Fibroblast of mammary gland (primary cell): ENCODE measurements around the gene FTO.

Source experiments
- DNase-seq: peaks from one replicate; pipeline ENCODE4 v3.0.0-alpha.2; 2010; ENCODE audit warnings: low read depth
- H3K4me3 ChIP-seq: 2 replicates; pipeline ENCODE4 v1.5.1; 2011; ENCODE audit warnings: low read depth, mild to moderate bottlenecking, low read length, moderate library complexity; ENCODE audit not compliant: control insufficient read depth
- TF ChIP-seq, protein P1 (sequence below): conservative IDR thresholded peaks from 2 replicates; pipeline ENCODE4 v1.5.1; 2011; ENCODE audit warnings: low read depth, low read length, inconsistent platforms; ENCODE audit not compliant: control insufficient read depth, insufficient read depth

Gene FTO

DNA sequence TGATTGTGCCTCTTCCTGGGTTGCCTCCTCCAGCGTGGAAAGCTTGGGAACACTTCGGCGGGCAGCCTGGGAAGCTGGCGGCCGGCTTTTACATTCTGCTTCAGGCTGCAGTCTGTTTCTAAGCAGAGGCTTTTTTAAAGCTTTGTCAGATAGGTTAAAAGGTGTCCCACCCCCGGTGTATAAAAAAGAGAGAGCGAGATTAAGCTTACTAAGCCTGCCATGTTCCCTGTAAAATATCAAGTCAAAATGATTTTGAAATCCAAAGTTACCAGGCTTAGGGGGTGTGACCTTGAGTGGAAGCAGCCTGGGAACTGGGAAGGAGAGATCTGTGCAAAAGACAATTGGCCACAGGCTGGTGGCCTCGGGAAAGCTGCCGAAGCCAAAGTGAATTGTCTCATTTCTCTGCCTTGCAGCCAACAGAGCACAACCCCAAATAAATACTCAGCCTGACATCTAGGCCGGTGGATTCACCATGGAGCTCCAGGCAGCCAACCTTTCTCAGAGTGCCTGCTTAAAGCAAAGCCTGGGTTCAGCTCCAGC lies 254.5 kb downstream of the FTO start:
- TF ChIP-seq, protein P1, sequence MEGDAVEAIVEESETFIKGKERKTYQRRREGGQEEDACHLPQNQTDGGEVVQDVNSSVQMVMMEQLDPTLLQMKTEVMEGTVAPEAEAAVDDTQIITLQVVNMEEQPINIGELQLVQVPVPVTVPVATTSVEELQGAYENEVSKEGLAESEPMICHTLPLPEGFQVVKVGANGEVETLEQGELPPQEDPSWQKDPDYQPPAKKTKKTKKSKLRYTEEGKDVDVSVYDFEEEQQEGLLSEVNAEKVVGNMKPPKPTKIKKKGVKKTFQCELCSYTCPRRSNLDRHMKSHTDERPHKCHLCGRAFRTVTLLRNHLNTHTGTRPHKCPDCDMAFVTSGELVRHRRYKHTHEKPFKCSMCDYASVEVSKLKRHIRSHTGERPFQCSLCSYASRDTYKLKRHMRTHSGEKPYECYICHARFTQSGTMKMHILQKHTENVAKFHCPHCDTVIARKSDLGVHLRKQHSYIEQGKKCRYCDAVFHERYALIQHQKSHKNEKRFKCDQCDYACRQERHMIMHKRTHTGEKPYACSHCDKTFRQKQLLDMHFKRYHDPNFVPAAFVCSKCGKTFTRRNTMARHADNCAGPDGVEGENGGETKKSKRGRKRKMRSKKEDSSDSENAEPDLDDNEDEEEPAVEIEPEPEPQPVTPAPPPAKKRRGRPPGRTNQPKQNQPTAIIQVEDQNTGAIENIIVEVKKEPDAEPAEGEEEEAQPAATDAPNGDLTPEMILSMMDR: no peak
- DNase-seq: no peak
- H3K4me3 ChIP-seq: no peak overlapping the region

DNA sequence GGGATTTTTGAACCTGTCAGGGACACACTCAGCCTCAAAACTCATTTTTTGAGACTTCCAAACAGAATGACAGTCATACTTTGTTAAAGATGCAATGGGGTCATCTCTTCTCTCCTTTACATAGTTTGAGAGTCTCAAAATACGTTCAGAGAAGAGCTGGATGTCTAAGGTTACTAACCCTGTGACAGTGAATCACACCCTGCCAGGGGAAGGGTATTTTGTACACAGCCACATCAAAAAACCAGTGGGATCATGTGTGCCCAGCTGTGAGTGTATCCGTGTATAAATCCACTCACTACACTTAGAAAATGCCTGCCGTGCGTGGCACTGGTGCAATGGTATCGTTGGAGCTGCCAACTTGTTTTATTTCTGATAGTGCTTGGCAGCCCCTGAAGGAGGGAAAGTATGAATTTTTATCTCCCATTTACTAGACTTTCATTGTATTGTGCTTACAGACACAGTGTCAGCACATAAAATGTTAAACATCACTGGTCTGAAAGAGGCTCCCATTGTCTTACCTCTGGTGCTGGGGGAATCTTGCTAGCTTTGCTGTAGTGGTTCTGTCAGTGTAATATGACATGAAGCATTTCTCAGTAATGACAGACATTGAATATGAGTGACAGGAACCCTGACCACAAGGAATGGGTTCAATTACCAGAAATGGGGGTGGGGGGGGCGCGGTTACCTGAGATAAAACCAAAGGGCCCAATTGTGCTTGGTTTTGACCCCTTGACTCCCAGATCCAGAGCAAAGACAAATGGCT lies 256.3 kb downstream of the FTO start:
- TF ChIP-seq, protein P1: no peak
- no peak for DNase-seq
- H3K4me3 ChIP-seq: no peak overlapping the region

- TF ChIP-seq, protein P1: no peak
- no peak for DNase-seq
- H3K4me3 ChIP-seq: no peak overlapping the region
These were observed 257.1 kb downstream of the FTO start for GRCh38 chr16:53960954-53961616.

- TF ChIP-seq, protein P1: no peak
- no peak for DNase-seq
These were observed 258.1 kb downstream of the FTO start for GRCh38 chr16:53962041-53962440.

DNA sequence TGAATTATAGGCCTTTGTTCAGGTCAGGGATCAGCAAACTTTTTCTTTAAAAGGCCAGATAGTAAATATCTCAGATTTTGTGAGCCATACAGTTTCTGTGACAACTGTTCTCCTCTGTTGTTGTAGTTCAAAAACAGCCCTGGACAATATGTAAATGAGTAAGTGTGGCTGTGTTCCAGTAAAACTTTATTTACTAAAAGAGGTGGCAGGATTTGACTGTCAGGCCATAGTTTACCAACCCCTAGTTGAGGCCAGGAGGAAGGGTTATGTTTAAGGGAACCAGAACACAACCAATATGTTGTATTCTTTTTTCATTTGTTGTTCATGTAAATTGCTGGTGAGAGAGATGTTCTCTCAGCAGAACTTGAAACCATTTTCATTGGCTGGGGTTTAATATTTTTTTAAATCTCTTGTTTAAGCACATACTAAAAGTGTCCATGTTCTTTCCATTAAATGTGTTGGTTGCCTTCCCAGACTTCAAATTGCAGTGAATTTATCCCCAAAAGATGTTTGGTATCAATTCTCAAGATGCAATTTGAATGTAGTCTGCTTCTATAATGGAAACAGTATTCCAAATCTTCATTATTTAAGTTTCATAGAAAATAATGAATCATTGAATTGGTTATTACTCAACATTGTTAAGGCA lies 260.3 kb downstream of the FTO start:
- TF ChIP-seq, protein P1: no peak
- H3K4me3 ChIP-seq: no peak overlapping the region
- DNase-seq: no peak

More at GRCh38 chr16:53962041-53962440, 258.1 kb downstream of the FTO start:
- no peak overlapping the region for H3K4me3 ChIP-seq

DNA sequence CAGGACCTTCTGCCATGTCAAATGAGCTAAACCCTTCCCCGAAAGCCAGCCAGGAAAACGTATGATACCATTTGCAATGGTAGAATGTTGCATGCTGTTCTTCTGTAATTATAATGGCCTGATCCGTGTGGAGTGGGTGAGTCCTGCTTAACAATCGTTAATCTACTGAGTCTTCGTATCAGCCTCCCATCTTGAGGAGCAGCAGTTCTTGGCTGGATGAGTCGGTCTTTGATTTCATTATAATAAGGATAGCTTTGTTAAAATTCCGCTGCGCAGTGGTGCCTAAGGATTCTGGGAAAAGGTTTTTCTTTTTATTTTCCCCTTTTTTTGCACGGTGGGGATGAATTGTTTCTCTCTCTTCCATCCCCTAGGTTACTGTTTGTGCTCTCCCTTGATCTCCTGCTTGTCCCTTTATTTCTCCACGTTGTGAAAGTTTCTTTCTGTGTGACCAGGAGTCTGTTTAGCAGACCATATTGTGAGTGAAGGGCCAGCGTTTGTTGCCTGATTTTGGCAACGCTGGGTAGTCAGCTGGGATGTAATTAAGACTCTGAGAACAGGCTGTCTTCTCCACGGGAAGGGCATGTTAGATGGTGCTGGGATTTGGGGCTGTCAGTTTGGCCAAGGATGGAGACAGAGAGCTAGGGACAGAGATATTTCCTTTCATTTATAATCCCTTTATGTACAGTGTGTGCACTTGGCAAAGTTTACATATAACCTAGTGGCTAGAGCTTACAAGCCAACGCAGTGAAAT lies 263.0 kb downstream of the FTO start:
- TF ChIP-seq, protein P1: no peak
- H3K4me3 ChIP-seq: no peak overlapping the region

More for the DNA sequence above, 263.0 kb downstream of the FTO start:
- DNase-seq: no peak
